Epidermal melanocyte (primary cell): ENCODE measurements around the gene GAB4.

ENCODE experiments used
- DNase-seq: peaks from one replicate; pipeline ENCODE4 v3.0.0; 2011; ENCODE audit warnings: low spot score; ENCODE audit not compliant: insufficient read length

The GAB4 gene

GRCh38 chr22:16914006-16914405, 94.0 kb downstream of the GAB4 start:
- DNase-seq: no peak

DNA sequence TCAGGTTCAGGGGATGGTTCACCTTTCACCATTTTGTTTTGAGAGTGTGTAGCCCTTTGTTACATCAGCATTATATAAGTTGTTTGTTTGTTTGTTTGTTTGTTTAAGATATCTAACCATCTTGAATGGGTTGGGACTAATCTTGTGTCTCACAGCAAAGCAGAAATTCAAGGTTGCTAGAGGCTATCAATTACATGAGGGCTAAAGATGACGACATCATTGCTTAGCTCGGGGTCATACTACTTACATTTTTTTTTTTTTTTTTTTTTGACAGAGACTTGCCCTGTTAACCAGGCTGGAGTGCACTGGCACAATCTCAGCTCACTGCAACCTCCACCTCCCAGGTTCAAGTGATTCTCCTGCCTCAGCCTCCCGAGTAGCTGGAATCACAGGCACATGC, 95.7 kb downstream of the GAB4 start:
- no peak for DNase-seq
